HuH-7.5 (cell line): ENCODE data around the gene SPINK5.
"Not testable (repeated sequence)": the region's sequence is repeated elsewhere in the genome, so short reads cannot be mapped to it uniquely, and the experiment has no call there.

Experiments
- DNase-seq: peaks from one replicate; pipeline ENCODE4 v3.0.0; 2011; ENCODE audit warnings: low spot score

SPINK5 gene, protein sequence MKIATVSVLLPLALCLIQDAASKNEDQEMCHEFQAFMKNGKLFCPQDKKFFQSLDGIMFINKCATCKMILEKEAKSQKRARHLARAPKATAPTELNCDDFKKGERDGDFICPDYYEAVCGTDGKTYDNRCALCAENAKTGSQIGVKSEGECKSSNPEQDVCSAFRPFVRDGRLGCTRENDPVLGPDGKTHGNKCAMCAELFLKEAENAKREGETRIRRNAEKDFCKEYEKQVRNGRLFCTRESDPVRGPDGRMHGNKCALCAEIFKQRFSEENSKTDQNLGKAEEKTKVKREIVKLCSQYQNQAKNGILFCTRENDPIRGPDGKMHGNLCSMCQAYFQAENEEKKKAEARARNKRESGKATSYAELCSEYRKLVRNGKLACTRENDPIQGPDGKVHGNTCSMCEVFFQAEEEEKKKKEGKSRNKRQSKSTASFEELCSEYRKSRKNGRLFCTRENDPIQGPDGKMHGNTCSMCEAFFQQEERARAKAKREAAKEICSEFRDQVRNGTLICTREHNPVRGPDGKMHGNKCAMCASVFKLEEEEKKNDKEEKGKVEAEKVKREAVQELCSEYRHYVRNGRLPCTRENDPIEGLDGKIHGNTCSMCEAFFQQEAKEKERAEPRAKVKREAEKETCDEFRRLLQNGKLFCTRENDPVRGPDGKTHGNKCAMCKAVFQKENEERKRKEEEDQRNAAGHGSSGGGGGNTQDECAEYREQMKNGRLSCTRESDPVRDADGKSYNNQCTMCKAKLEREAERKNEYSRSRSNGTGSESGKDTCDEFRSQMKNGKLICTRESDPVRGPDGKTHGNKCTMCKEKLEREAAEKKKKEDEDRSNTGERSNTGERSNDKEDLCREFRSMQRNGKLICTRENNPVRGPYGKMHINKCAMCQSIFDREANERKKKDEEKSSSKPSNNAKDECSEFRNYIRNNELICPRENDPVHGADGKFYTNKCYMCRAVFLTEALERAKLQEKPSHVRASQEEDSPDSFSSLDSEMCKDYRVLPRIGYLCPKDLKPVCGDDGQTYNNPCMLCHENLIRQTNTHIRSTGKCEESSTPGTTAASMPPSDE

DNA sequence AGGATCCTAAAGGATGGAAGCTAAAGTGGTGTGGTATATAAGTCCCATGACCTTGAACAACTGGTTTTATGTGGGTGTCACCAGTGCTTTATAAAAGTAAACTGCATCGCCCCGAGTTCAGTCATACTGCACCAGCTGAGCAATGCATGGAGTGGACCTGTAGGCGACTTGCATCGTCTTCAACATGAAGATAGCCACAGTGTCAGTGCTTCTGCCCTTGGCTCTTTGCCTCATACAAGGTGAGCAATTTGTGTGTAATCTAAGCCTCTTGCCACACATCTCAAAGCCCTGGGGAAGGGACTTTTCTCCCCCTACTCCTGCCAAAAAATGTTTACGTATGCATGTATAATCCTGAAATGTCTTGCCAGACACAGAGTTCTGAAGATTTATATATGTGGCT is at the start of gene SPINK5:
Gene SPINK5 (plus strand): TSS at position 120 of the 400 bp plus-strand sequence. CDS start 65 bp downstream, at position 185.
- DNase-seq: no peak

DNA sequence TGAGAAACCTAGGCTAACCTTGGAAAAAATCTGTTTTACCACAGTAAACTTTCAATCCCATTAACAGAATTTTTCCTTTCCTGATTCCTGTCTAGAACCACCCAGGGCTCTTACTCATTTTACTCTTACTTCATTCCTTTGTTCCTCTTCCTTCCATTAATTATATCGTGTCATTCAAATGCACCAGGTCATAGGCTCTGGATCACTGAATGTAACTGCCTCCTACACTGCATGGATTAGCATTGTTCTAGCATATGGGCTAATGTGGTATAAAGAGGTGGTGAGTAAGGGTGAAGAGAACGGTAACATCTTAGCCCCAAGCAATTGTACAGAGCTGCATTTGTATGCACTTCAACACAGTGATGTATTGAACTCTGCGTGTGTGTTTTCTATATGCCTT is 49.5 kb upstream of the SPINK5 start:
- DNase-seq: no peak

DNA sequence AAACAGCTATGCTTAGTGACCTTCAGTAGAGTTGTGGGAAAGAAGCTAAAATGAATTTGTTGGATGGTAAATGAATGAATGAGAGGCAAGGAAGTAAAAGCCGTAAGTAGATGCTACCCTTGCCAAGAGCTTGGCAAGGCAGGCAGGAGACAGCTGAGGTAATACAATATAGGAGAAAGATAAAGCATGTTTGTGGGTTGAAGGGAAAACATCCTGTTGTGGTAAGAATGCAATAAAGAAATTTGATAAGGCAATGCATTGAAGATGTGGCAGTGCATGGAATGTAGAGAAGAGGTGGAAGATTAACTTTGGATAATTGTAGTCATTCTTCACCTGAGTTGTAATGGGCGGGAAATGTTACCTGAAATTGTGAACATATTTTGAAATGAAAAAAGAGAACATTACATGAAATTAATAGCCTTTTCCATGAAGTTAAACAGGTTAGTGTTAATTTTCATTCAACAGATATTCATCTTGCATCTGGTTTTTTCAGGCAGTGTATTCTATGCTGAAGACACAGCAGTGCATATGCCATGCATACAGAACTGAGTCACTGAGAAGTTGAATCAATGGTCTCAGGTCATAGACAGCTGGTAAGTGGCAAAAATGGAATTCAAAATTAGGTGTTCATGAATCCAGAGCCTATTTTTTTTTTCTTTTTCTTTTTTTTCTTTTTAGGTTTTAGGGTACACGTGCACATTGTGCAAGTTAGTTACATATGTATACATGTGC is 43.4 kb upstream of the SPINK5 start:
- no peak for DNase-seq

DNA sequence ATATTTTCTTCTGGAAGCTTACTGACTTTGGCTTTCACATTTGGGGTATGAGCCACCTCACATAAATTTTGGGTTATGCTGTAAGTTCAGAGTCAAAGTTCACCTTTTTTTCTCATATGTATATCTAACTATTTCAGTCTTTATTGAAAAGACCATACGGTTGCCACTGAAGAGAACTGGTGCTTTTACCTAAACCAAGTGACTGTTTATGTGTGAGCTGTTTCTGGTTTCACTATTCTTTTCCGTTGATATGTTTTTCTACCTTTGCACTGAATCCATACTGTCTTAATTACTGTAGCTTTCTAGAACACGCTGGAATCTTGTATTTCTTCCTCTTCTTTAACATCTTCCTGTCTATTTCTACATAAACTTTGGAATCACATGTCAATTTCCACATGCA is 36.3 kb upstream of the SPINK5 start:
- DNase-seq: no peak

DNA sequence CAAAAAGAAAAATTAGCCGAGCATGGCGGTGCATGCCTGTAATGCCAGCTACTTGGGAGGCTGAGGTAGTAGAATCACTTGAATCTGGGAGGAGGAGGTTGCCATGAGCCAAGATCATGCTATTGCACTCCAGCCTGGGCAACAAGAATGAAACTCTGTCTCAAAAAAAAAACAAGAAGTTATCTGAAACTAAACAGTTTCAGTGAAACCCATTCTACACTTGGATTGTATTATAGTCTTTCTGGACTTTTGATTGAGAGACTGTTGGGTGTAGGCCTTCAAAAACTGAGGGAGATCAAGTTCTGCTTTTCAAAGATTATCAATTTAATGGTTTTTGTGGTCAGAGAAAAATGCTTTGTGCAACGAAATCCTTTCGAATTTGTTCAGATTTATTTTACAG is 34.6 kb upstream of the SPINK5 start:
- no peak for DNase-seq

DNA sequence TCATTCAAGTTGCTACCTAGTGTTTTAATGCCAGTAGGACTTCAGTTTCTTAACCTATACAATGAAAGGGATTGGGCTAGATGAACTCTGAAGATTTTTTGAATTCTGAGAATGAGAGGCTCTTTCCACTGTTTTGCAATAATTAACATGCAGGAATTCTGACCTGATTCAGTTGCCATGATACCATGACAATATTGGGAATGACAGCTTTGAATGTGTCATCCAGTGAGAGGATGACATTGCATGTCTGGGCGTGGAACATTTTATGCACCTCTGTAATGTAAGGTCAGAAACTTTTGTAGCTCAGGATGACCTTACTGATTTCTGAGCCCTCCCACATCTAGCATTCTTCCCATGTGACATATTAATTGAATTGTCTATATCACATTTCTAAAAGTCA is 30.6 kb upstream of the SPINK5 start:
- no peak for DNase-seq

DNA sequence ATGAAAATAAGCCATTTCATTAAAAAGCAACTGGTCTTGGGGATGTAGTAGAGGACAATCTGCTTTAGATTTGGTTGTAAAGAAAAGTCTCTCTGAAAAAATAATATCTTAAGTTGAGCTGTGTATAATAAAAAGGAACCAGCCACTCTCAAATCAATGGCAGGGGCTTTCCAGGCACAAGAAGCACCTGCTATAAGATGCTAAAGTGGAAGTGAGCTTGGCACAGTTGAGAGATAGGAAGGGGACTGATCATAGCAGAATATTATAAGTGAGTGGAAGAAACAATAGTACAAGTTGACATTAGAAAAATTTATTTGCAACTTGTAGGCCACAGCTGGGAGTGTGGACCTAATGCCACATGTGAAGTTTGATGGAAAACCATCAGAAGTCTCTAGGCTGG is 28.1 kb upstream of the SPINK5 start:
- DNase-seq: no peak

DNA sequence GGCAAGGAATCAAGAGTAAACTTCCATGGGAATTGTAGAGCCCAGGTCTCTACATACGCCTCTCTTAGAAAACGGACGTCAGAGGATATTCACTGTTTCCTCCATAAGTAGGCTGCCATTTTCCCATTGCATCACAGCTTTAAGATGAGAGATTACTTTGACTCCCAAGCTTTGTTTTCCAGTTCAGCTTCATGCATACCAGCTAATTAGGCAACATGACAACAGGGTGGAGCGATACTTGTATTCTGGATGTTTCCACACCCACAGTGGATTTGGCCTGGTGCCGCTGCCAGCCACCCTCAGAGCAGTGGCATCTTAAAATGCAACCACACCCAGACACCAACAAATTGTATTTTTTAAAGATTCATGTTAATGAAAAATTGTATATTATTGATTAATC is 20.9 kb upstream of the SPINK5 start:
- no peak for DNase-seq

DNA sequence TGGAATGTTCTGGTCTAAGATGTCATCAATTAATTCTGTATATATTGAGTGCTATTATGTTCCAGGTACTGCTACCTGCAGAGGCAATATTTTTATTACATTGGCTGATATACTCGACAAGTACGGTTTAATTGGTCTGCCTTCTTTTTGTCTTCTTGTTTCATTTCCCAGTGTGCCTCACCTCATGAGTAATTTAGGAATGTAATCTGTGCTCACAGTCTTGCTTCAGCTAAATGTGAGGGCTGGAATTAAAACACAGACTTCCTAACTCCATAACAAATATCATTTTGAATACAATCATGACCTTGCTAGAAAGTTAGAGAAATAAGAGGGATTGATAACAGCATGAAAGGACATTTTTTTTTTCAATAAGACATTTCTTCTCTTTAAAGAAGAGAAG is 20.1 kb upstream of the SPINK5 start:
- DNase-seq: no peak

DNA sequence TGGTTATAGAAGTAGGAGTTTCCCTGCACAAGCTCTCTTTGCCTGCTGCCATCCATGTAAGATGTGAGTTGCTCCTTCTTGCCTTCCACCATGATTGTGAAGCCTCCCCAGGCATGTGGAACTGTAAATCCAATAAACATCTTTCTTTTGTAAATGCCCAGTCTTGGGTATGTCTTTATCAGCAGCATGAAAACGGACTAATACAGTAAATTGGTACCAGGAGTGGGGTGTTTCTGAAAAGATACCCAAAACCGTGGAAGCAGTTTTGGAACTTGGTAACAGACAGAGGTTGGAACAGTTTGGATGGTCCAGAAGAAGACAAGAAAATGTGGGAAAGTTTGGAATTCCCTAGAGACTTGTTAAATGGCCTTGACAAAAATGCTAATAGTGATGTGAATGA is 8.6 kb upstream of the SPINK5 start:
- not testable (repeated sequence) for DNase-seq

DNA sequence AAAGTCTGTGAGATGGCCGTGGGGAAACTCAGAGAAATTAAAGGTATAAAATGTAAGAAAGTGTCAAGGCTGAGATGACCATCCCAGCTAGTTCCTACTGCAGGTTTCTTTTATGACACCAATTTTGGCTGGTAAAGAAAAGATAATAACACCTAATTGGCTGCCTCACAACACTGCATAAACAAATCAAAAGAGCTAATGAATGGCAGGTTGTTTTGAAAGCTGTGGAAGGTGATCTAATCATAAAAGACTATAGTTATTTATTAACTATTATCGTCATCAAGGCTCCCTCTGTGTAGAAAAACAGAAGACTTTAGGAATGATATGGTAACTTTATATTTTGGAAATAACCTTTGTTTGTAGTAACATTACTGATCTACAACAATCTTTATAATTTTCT is 3.5 kb upstream of the SPINK5 start:
- no peak for DNase-seq

DNA sequence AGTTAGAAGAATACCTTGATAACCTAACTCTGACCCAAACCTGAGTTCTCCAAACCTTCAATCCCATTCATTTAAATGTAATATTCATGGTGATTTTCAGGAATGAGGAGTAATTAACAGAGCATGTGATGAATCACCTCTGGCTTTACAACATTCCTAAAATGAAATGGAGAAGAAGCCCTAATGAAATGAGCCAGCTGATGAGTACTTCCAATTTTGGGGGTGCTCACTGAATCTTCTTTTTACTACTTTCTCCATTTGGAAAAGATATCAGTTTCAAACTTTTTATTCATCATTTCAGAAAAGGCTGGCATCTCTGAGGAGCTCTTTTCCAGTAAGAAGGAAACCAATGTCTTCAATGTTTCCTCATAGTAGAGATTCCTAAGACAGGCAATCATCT is 2.9 kb upstream of the SPINK5 start:
- DNase-seq: no peak

DNA sequence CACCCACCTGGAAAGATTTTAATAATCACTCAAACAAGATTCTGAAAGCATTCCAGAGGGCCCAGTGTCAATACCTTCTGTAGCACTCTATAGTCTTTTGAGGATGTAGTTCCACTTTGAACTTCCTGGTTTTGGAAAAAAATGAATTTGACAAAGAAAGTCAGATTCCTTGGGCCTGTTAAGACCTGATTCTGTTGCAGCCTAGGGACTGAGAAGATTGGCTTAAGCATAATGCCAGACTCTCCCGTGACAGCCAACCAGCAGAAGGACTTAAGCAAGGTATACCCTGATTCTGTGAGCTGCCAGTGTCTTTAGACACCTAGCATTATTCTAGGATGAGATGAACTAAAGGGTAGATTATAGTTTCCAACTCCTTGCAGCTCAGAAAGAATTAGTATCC is 6.8 kb downstream of the SPINK5 start:
- DNase-seq: no peak

DNA sequence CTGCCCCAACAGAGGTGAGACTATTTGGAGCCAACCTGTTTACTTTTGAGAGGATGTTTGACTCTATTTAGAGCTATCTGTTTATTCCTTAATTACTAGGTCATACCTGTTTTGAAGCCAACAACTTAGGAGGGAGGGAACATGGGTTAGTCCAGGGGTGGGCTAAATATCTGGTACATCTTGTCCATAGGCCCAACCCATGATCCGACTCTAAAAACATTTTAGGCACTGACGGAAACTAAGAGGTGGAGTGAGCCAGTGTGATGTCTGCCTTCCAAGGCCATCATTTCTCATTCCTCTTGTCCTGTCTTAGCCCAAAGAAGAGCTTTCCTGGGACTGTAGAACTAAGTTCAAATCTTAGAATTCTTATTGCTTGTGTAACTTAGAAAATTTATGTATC is 8.4 kb downstream of the SPINK5 start:
- no peak for DNase-seq

DNA sequence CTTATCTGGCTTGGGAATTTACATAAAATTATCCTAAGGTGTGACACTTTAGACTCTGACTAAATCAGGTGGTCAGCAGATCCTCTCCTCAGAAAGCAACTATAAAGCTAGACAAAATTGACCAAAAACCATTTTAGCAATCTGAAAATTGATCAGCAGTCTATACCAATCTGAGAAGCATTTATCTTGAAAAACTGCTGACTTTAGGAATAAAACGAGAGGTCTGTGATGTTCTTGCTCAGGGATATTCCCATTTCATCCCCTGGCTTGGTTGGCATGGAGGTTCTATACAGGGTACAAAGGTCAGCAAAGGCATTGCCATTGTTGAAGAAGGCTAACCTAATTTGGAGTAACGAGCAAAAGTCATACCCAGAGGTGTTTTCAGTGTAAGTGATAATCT is 11.7 kb downstream of the SPINK5 start:
- DNase-seq: no peak

DNA sequence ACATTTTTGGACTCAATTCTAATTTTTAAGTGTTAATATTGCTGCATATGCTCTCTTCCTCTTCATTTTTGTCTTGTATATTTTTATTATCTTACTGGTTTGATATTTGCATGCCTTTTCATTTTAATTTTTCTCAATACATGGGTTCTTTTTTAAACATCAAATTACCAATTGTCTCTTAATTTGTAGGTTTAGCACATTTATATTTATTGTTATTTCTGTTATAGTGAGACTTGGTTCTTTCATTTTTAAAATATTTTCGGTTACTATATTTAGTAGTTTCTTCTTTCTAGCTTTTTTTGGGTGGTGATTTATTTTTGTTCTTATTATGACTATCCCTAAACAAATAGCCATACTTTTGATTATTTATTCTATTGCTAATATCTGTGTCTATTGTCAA is 19.4 kb downstream of the SPINK5 start:
- no peak for DNase-seq

DNA sequence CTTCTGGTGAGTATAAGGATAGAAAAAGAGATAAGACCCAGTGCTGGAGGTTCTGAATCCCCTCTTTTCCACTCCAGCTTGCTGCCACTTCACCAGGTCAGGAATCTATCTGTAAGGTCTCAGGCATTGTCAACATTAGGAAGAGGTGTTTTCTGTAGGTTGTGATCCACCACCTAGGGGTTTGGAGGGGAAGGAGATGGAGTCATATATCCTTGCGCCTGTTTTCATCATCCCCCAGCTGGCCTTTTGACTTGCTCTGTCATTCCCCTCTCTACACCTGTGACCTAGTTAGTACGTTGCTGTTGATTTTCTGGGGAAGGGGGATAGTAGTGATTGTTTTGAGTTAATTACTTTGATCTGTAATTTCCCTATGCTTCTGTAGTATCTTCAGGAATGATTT is 20.5 kb downstream of the SPINK5 start:
- DNase-seq: no peak

DNA sequence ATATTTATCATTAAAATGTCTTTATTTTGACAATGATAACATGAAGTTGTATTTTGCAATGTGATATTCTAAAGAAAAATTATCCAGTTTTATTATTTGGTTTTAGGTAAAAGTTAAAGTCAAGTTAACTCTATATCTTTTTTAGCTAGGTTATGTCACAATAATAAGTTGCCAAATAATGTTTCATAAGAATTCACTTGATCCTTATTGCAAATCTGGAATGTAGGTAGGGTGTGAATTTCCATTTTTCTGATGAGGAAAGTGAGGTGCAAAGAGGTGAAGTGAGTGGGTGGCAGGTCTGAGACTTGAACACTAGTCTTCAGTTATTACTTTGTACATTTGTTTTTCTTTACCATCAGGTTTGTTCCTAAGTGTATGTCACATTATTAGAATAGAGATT is 21.5 kb downstream of the SPINK5 start:
- no peak for DNase-seq

DNA sequence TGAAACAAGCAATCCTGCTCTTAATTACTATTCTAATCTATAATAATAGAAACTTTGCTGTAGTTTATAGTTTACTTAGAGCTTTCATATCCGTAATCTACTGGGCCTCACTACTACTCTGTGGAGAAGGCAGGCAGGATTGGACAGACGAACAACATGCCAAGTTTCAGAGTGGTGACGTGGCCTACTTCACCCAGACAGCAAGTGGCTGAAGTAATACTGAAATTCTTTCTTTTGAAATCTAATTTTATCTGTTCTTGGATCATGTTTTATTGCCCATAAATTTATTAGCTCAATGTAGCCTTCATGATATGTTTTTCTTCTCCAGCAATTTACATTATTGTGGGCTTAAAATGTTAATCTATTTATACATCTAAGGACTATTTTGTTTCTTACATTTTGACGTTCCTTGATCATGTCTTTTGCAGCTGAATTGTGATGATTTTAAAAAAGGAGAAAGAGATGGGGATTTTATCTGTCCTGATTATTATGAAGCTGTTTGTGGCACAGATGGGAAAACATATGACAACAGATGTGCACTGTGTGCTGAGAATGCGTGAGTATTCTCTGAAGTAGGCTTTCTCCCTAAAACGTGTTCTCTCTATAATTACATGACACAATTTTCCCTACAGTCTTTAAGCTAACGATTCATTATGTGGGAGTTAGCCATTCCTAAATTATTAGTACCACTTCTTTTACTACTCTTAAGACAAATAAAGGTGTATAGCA is 22.4 kb downstream of the SPINK5 start:
- no peak for DNase-seq

DNA sequence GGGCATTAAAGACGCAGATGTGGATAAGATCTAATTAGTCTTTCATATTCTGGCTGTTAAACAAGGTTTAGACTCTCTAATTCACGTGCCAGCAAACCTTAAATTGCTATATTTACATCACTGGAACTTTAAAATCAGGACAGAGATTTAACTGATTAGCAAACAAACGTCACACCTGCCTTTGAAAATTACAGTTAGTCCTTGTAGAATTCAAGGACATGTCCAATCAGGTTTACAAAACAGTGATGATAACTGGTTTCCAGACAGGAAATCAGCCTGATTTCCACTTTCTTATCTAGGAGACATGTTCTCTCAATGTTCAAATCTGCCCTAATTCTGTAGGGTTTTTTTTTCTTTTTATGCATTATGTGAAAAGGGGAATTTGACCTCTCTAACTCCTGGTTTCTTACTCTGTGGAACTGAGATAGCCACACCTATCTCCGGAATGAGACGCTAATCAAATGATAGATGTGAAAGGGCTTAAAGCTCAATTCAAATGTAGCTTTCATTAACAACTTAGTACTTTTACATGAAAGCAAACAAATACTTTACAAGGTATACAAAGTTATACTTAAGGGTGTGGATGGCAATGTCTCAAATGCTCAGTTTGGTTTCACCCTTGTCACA is 26.5 kb downstream of the SPINK5 start:
- DNase-seq: no peak

DNA sequence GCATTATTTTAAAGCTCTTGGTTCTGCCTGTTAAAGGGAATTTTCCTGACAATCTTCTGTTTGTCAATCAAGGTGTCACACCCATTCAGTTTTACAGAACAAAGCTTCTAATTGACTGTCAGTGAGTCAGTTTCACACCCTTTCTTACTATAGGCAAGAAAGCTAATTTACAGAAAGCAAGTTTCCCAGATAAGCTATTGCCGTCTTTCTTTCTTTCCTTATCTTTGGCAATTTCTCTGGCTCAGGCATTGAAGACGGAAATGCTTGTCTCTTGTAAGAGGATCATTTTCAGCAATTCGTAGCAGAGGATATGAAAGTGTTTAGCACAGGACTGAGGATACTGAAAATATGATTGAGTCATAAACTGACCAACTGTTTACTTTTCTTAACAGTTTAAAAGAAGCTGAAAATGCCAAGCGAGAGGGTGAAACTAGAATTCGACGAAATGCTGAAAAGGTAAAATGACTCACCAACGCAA is 27.0 kb downstream of the SPINK5 start:
- no peak for DNase-seq
